Measurements from ENCODE around the gene PIK3CB.
"Not testable (repeated sequence)": the region's sequence is repeated elsewhere in the genome, so short reads cannot be mapped to it uniquely, and the experiment has no call there.

PIK3CB gene

DNA sequence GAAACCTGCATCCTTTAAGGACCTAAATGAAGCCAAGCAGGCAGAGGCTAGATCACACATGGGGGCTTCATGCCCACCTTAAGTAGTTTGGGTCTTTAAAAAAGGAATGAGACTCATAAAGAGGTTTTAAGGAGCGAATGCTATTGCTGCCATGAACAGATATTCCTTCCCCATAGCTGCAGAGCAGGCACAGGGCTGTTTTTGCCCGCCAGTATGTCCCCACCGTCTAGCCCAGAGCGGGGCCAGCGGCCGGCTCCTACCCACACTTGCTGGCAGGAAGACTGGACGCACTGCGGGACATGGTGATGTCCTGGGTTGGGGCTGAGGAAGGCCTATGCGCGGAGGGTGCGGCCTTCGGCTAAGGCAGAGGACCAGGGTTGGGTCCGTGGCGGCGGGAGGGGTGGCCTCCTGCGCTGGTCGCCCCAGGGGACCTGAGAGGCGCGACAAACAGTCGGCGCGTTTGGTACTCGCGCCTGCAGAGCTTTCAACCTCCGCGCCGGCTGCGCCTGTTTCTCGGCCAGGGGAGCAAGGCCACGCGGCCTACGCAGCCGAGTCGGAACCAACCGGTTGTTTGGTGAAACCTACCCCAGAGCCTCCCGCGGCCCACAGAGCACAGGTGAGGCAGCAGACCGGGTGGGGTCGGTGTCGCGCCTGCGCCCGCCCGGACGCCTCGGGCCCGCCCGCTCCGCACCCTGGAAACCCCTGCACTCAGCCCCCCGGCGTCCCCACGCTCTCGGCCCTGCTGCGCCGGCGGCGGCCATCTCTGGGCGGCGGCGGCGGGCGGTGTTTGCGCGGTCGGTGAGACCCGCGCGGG, 226.2 kb downstream of the PIK3CB start, which contains the start of gene FAIM:
FAIM (plus strand) TSS at position 450 of the 814 bp plus-strand sequence. CDS start 10,956 bp downstream, outside the sequence.
- DNase-seq (ENCODE audit: low spot score) = peak; percentile 39

DNA sequence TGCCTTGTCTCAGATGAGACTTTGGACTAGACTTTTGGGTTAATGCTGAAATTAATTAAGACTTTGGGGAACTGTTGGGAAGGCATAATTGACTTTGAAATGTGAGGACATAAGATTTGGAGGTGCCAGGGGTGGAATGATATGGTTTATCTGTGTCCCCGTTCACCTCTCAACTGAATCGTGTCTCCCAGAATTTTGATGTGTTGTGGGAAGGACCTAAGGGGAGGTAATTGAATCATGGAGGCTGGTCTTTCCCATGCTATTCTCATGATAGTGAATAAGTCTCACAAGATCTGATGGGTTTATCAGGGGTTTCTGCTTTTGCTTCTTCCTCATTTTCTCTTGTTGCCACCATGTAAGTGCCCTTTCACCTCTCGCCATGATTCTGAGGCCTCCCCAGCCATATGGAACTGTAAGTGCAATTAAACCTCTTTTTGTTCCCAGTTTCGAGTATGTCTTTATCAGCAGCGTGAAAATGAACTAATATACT, 230.6 kb downstream of the PIK3CB start:
- DNase-seq (ENCODE audit: low spot score) = not testable (repeated sequence)

All from COLO829 (cell line).